Measurements from ENCODE around the gene UBTD2. TPM values are rescaled to one million over a fixed set of nuclear protein-coding genes. Genes with fewer than 3 reads are reported as not detected.

The UBTD2 gene
- total RNA-seq, 1 donor from 2014 or later: 7.1 TPM

DNA sequence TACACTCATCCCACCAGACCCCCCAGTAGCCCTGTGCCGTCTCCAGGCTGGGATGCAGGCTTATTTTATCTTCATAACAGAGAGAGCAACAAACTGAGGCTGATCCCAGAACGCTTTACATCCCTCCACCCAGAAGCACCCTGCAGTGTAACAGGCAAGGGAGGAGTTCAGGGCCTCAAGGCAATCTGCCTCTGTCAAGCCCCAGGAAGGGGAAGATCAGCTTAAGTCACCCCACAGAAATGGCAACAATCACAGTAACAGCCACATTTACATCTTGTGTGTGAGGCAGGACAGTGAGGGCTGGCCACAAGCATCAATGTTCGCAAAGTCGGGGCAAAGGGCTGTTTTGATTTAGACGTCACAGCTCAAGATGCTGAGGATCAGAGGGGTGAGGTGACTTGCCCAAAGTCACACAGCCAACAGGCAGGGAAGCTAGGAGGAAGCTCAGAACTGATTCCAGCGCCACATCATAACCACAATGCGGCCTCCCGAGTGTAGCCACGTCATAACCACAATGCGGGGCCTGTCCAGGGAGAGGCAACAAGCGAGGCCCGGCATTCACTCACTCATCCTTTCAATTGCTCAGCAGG, 109.9 kb downstream of the UBTD2 start:
- no peak for ATAC-seq
- no peak for DNase-seq (ENCODE audit: low spot score)

DNA sequence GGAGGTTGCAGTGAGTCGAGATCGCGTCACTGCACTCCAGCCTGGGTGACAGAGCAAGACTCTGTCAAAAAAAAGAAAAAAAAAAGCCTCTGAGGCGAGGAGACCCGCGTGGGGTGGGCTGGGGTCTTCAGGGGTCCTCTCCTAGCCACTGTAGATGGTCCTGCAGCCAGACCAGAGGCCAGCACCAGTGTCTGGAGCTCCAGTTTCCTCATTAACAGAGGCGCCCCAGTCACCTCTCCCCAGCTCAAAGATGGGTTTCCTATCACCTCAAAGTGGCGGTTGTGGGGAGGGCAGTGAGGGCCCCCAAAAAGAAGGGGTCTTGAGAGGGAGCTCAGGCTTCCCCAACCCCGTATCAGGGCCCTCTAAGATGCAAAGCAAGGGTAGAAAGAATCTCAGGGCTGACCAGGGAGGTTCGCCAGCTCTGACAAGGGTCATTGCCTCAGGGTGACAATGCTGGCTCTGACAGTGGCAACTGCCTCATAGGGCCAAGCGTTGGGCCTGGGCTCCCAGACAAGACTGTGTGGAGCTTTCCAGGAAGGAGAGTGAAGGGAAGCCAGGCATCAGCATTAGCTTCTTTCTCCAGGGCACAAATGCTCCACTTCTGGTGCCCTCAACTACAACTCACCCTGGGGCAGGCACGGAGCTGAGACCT, 110.5 kb downstream of the UBTD2 start:
- ATAC-seq: no peak

DNA sequence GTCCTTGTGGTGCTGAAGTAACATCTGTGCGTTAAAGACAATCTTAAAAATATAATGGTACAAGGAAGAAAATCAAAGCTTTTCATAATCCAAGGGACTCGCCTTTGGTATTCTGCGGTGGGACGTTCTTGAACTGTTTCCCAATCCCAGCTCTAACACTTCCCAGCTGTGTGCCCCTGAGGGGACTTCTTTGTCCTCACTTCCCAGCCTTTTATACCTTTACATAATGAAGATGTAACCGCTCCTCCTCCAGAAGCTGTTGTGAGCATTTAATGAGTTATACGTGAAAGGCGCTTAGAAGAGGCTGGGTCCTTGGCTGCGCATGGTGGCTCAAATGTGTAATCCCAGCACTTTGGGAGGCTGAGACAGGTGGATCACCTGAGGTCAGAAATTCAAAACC, 112.4 kb downstream of the UBTD2 start:
- DNase-seq (ENCODE audit: low spot score) (no peak), ATAC-seq (no peak)

More for the DNA sequence above, 110.5 kb downstream of the UBTD2 start:
- no peak for DNase-seq (ENCODE audit: low spot score)

DNA sequence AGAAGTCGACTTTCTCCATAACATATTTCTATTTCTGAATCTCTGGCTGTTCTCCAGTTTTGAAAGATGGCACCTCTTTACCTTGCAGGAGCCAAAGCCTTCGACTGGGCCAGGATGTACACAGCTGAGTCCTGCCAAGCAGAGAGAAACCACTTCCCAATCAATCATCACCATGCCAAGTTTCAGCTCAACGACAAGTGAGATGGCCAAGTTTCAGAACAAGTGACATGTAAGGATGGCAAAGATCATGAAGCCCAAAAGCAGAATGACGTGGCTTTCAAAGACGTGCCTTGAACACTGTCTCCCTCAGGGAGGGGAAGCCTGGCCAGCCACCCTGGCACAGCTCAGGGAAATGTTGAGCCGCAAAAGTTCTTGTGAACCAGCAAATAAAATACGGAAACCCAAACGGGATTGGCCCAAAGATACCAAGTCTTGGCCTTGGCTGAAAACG, 113.3 kb downstream of the UBTD2 start:
- ATAC-seq (peak; percentile 53), DNase-seq (ENCODE audit: low spot score) (no peak)

DNA sequence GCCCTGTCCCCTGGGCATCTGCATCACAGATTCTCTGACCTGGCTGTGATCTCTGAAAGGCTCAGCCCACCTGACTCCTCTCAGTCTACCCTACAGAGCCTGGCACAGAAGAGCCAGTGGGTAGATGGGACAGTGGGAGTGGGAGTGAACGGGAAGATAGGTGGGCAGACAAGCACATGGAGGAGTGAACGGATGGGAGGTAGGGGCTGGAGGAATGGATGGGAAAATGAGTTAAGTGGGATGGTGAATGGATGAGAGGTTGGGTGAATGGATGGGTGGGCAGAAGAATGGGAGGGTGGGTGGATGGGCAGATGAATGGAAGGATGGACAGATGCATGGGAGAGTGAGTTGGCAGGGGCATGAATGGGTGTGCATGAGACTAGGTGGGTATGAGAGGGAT, 114.3 kb downstream of the UBTD2 start:
- ATAC-seq (no peak), DNase-seq (ENCODE audit: low spot score) (no peak)

DNA sequence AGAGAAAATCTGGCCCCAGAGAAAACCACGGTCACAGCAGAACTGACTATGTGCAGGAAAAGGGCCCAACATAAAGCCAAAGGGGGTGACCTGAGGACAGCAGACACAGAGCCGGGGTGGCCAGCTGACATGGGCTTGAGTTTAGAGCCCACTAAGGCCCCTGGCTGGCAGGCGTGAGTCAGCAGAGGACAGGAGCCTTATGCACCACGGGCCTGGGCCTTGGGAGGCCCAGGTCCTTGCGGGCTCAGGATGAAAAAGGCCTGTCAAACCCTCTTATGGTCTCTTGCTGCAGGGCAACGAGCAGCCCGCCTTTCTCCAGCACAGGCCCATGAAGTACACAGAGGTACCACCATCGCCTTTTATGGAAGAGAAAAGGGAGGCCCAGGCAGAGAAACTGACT, 115.3 kb downstream of the UBTD2 start:
- DNase-seq (ENCODE audit: low spot score) (no peak), ATAC-seq (no peak)

GRCh38 chr5:172167895-172168294, 115.7 kb downstream of the UBTD2 start:
- no peak for DNase-seq (ENCODE audit: low spot score)

DNA sequence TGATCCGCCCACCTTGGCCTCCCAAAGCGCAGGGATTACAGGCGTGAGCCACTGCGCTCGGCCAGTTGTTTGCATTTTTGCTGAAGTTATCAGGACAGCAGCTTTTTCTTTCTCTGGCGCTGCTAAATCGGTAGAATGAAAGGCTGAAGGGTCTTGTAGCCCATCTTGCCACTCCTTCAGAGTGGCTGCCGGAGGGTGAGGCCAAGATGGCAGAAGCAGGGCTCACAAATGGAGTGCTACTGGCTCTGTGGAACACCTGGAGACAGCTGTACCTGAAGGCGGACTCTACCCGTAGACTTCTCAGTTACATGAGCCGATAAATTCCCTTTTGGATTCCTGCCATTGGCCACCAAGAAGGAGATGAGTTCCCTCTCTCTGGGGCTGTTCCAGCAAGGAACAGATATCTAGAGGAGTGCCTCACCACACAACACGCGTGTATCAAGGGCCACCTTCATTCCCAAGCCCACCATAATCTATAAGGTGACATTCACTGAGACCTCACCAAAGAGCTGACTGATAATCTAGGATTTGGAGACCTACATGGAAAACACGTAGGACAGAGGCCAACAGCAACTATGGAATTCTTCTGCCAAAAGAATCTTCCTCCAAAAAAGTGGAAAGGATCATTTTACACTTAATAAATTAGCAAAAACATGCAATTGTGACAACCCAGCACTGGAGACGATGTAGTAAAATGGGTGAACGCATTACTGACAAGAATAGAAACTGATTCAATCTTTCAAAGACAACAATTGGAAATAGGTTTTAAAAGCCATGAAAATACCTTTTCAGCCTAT, 117.3 kb downstream of the UBTD2 start:
- ATAC-seq (no peak), DNase-seq (ENCODE audit: low spot score) (no peak)

More at GRCh38 chr5:172167895-172168294, 115.7 kb downstream of the UBTD2 start:
- ATAC-seq: no peak

DNA sequence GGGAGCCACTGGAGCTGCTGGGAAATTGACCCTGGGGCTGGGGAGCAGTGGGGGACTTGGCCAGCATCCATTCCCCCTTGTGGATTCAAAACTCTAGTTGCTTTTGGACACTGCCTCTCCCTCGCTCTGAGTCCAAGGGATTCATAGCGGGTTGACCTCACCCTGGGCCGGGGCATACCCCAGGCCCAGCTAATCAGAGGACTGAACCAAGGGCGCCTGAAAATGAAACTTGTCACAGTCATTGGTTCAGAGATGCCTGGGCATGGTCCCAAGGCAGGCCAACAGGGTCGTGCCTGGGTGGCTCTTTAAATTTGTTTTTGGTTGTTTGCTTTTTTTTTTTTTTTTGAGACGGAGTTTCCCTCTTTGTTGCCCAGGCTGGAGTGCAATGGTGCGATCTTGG, 118.1 kb downstream of the UBTD2 start:
- ATAC-seq: peak; percentile 12
- no peak for DNase-seq (ENCODE audit: low spot score)

DNA sequence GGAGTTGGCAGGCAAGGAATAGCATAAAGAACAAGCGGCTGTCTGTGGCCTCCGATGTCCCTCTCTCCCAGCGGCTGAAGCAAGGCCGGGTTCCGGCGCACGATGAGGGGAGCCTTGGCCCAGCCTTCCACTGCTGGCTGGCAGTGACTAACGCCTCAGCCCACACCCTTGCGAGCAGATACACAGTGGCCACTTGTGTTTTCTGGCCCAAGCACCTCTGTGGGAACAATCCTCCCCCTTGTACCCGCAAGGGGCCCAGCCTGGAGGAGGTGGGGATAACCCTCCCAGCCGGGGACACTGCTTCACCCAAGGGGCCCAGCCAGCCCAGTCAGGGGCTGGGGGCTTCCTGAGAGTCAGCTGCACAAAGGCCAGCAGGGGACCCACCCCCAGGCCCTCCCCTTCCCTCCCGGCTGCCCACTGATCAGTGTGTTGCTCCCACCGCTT, 118.8 kb downstream of the UBTD2 start:
- DNase-seq (ENCODE audit: low spot score): no peak
- peak; percentile 32 for ATAC-seq

DNA sequence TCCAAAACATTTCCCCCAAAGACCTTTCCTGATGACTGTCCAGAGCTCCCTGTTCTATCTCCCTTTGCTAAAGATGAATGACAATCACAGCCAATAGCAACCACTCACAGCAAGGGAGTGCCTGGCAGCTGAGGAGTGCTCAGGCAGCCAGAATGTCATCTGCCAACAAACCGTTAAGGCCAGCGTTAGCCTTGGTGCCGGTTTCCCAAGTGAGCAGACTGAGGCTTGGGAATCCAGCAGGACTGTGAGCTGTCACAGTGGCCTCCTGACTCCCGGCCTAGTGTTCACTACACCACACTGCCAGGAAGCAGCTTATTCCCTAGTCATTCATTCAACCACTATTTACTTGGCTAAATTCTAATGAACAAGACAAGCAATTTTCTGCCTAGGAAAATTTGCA, 120.2 kb downstream of the UBTD2 start:
- DNase-seq (ENCODE audit: low spot score) (no peak), ATAC-seq (peak; percentile 51)

DNA sequence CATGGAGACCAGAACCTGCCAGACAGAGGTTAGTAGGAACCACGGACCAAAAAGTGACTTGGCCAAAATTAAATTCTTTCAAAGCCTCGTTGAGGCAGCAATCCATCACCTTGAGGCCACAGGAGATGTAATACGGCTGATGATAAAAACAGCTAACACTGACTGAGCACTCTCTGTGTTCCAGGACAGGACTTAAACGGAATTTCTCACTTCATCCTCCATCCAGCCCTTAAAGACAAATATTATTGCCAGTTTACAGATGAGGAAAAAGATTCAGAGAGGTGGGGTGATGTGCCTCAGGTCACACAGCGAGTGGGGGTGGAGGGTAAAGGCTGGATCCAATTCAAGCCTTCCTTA, 120.6 kb downstream of the UBTD2 start:
- DNase-seq (ENCODE audit: low spot score) (no peak), ATAC-seq (no peak)

DNA sequence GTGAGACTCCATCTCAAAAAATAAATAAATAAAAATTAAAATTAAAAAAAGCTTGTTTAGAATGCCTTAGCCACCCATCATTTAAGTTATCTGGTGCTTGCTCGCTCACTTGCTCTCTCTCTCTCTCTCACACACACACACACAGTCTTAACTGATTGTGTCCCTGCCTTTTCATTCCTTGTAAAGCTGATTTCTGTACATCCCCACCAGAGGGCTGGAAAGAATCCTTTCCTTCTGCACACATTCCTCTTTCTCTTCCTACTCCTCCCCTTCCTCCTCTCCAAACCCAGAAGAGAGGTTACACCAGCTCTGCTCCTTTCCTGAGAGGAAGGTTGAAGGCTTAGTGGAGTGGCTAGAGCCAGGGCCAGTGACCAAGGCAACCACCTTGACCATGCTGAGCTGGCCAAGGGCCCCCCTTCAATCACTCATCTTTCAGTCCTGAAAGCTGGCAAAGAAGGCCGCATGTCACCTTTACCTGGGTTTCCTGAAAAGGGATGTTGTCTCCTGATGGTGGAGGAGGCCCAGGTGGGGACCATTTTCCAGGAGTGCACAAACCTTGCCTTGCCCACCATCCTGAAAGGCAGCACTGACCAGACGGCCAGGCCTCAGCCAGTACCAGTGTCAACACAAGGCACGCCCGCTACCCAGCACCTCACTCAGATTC, 121.1 kb downstream of the UBTD2 start:
- no peak for DNase-seq (ENCODE audit: low spot score)
- no peak for ATAC-seq

DNA sequence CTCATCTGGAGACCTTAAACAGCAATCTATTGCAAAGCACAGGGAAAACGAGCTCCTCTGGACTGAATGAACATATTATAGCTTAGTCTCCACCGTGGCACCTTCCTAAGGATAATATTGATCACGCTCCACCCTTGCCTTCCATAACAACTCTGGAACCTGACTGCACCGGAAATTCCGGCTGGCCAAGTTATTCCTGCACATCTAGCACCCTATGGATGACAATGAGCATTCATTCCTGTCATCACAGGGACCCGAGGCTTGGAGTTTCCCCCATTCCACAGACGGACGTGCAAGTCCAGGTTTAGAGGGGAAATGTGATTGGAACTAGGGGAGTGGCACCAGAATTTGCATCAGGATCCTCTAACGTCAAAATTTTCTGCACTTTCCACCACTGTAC, 123.1 kb downstream of the UBTD2 start:
- no peak for DNase-seq (ENCODE audit: low spot score)
- no peak for ATAC-seq

Other genes with a start within 250 kb of the UBTD2 start
- gene STK10, start 95.5 kb downstream of the UBTD2 start, total RNA-seq: 9.1 TPM
- gene EFCAB9, start 89.6 kb downstream of the UBTD2 start, total RNA-seq: not detected
- 3.8 TPM for gene SH3PXD2B, start 170.8 kb upstream of the UBTD2 start, total RNA-seq

All from left lobe of liver (tissue), 2 donors.